Activated gamma-delta T cell treated with Interleukin-2 at 50 U/mL for 16 hours (primary cell): ENCODE measurements around the gene OSM.
"Not testable (repeated sequence)": the region's sequence is repeated elsewhere in the genome, so short reads cannot be mapped to it uniquely, and the experiment has no call there.

ENCODE experiments used
- DNase-seq: peaks from one replicate; pipeline ENCODE4 v3.0.0-alpha.2; 2020

OSM gene

GRCh38 chr22:30241576-30242371 is 24.9 kb downstream of the OSM start:
- no peak for DNase-seq

- no peak for DNase-seq
Measured at GRCh38 chr22:30240541-30241417, 25.9 kb downstream of the OSM start.

DNA sequence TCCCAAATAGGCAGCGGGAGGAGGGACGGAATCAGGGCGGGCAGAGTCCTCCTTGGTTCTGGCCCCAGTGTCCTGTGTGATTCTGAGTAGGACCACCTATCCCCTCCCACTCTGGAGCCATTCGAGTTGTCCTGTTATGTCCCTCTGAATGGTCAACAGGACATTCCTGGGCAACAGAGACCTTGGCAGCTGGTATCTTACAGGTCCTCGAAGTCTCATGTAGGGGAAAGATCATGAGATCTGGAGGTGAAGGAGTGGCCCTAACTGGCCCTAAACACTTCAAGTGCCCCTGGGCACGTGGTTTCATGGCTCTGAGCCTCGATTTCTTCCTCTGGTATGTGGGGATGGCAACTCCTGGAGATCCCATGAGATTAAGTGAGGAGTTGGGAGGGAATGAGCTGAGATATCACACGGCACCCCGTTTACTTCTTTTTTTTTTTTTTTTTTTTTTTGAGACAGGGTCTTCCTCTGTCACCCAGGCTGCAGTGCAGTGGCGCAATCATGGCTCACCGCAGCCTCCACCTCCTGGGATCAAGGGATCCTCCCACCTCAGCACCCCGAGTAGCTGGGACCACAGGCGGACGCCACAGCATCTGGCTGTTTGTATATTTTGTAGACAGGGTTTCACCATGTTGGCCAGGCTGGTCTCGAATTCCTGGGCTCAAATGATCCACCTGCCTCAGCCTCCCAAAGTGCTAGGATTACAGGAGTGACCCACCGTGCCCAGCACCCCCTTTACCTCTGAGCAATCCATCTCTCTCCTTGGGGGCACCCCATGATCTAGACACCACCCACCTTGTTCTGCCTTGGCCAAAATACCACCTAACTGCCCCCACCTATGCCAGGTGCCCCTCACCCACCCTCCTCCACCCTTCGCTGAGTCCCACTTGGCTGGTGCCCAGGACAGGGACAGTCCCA is 26.9 kb downstream of the OSM start:
- no peak for DNase-seq

GRCh38 chr22:30238661-30239487 is 27.8 kb downstream of the OSM start:
- no peak for DNase-seq

DNA sequence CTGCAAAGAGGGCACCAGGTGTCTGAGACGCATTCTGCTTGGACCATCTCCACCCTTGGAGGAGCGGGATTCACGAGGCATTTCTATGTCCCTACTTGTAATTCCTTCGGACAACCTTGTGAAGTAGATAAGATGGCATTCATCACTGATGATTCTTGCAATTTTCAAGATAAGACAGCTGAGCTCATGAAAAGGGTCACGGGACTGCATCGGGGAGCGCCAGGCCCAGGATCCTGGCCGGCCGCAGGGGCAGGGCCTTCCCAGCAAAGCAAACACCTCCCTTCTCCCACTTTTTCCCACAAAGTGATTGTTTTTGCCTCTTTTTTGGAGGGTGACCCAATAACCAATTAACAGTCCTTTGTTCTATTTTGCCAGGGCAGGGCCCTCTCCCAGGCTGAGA is 28.5 kb downstream of the OSM start:
- DNase-seq, result no peak

DNA sequence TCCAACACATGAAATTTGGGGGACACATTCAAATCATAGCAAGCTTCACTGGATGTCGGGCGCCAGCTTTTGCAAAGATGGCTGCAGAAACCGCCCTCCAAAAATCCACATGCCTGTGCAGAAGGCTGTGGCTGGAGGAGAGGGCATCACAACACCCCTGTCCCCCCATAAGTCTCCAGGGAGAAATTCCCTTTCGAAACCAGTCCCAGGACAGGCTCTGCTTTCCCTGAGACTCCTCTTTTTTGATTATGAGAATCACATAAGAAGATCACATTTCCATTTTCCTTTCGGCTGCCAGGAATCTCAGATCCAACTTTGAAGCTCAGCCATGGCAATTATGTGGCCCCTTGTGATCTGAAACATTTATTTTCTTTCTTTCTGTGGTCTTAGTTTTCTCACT is 29.8 kb downstream of the OSM start:
- no peak for DNase-seq

GRCh38 chr22:30235687-30236170 is 30.9 kb downstream of the OSM start:
- no peak for DNase-seq

- no peak for DNase-seq
Measured at GRCh38 chr22:30234786-30235470, 31.7 kb downstream of the OSM start.

GRCh38 chr22:30234325-30234724 is 32.3 kb downstream of the OSM start:
- DNase-seq, result not testable (repeated sequence)

GRCh38 chr22:30233582-30233981 is 33.1 kb downstream of the OSM start:
- DNase-seq, result no peak

- DNase-seq, result no peak
Measured at GRCh38 chr22:30232716-30233218, 33.9 kb downstream of the OSM start.

- DNase-seq, result no peak
Measured at GRCh38 chr22:30230787-30231461, 35.7 kb downstream of the OSM start.

DNA sequence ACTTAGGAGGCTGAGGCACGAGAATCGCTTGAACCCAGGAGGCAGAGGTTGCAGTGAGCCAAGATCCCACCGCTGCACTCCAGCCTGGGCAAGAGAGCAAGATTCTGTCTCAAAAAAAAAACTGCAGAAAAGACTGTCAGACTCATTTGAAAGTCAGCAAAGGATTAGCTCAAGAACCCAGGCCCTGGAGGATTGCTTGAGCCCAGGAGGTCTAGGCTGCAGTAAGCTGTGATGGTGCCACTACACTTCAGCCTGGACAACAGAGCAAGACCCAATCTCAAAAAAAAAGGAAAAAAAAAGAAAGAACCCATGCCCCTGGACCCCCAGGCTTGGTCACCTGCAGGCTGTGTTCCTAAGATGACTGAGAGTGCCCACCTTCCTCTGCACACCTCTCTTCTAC is 36.3 kb downstream of the OSM start:
- DNase-seq, result no peak

- no peak for DNase-seq
Measured at GRCh38 chr22:30228509-30229359, 37.9 kb downstream of the OSM start.

- no peak for DNase-seq
Measured at GRCh38 chr22:30227438-30228228, 39.0 kb downstream of the OSM start.

GRCh38 chr22:30226192-30226832 is 40.3 kb downstream of the OSM start:
- DNase-seq, result no peak

- no peak for DNase-seq
Measured at GRCh38 chr22:30225220-30225927, 41.3 kb downstream of the OSM start.
